HCEC 1CT (cell line): ENCODE results near the gene CAND2.
"Not testable (repeated sequence)": the region's sequence is repeated elsewhere in the genome, so short reads cannot be mapped to it uniquely, and the experiment has no call there.

ENCODE experiments used
- DNase-seq: peaks from one replicate; pipeline ENCODE4 v3.0.0-alpha.2; 2017

The CAND2 gene

GRCh38 chr3:12866836-12867235 is 70.4 kb downstream of the CAND2 start:
- no peak for DNase-seq

GRCh38 chr3:12868039-12869034 is 71.9 kb downstream of the CAND2 start:
- DNase-seq = peak; percentile 78

- DNase-seq = no peak
These were observed 72.6 kb downstream of the CAND2 start for GRCh38 chr3:12869035-12869621.

- DNase-seq = no peak
These were observed 74.5 kb downstream of the CAND2 start for GRCh38 chr3:12870942-12871341.

GRCh38 chr3:12871404-12871983 is 75.0 kb downstream of the CAND2 start:
- DNase-seq = no peak

GRCh38 chr3:12875857-12876836 is 79.7 kb downstream of the CAND2 start:
- DNase-seq = no peak

GRCh38 chr3:12877040-12877439 is 80.6 kb downstream of the CAND2 start:
- no peak for DNase-seq

- no peak for DNase-seq
These were observed 81.7 kb downstream of the CAND2 start for GRCh38 chr3:12878141-12878574.

GRCh38 chr3:12878758-12879157 is 82.3 kb downstream of the CAND2 start:
- not testable (repeated sequence) for DNase-seq

- DNase-seq = no peak
These were observed 82.8 kb downstream of the CAND2 start for GRCh38 chr3:12879191-12879815.

- DNase-seq = not testable (repeated sequence)
These were observed 85.4 kb downstream of the CAND2 start for GRCh38 chr3:12881858-12882257.

- no peak for DNase-seq
These were observed 86.1 kb downstream of the CAND2 start for GRCh38 chr3:12882336-12883310.

GRCh38 chr3:12884186-12884680 is 87.8 kb downstream of the CAND2 start:
- no peak for DNase-seq
